GM18508 (cell line): ENCODE results near the gene CASQ1.

Source experiments
- ATAC-seq: cut with Tn5 transposase; IDR thresholded peaks from one replicate; pipeline ENCODE4 v1.9.1; 2021; ENCODE audit warnings: moderate number of reproducible peaks; ENCODE audit not compliant: insufficient read depth, unreplicated experiment

CASQ1 gene

DNA sequence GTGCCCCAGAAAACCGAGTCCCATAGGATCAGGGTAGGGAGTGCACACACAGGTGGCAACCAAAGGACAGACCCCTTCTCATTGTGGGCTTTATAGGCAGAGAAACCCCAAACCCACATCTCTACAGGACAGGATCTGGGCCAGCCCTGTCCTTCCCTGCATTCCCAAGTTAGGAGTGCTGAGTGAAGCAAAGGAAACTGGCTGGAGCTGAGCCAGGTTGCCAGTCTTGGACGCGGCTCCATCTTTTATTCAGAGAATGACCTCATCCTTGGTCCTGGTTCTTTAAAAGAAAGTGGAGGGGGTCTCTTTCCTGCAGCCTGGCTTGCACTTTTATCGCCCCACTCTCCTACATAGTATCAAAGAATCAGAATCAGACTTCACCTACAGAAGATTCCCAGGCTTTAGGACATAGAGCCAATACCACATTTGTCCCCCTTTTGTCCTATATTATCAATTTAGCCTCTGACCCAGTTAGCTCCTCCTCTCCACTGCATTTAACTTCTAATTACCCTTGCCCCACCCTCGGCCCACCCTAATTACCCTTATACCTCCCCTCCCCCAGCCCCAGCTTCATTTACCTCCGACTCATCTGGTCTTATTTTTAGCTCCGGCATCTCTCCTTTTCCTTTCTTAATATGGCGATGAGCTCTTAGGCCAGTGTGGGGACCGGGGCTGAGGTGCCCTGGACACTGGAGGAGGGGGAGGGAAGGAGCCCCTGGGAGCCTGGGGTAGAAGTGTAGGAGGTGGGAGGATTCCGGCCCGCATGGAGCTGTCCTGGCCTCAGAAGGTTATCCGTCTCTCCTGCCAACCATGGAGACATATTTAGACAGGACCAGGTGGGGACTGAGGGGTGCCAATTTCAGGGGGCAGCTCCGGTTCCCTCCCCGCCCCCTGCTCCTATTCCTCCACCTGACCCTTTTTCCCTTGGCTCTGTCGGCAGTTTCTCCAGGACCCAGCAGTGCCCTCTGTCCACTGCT lies at the start of gene CASQ1:
CASQ1 (plus strand) TSS at position 927 of the 977 bp plus-strand sequence. CDS start 177 bp downstream, outside the sequence.
- ATAC-seq, result no peak

DNA sequence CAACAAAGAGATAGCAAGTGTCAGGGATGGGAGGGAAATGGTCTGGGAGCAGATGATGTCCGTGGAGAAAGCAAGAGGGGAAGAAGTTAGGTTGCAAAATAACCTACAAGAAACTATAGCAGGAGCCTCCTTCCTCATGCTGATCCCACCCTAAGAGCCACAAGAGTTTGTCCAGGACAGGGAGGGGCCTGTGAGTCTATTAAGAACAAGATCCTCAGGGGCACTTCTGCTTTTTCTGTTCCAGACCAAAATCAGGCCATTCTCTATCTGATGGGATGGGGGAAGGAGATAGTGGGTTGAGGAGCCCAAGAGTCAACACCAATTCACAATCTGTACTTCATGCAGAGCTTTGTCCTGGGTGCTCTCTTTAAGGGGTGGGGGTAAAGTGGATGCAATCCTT lies 46.7 kb upstream of the CASQ1 start:
- ATAC-seq, result no peak

DNA sequence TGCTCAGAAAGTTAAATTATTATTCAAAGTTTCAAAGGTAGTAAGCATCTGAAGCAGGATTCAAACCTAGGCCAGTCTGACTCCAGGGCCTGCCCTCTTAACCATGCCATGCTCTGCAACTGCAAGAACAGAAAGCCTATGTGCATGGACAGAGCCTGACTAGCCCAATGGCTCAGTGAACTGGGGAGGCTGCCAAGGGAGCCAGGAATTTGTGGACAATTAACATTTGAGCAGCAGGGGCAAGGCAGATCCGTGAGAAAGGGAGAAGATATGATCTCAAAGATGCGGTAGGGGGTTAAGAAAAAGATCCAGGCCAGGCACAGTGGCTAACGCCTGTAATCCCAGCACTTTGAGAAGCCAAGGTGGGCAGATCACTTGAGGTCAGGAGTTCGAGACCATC lies 45.5 kb upstream of the CASQ1 start:
- ATAC-seq, result no peak

DNA sequence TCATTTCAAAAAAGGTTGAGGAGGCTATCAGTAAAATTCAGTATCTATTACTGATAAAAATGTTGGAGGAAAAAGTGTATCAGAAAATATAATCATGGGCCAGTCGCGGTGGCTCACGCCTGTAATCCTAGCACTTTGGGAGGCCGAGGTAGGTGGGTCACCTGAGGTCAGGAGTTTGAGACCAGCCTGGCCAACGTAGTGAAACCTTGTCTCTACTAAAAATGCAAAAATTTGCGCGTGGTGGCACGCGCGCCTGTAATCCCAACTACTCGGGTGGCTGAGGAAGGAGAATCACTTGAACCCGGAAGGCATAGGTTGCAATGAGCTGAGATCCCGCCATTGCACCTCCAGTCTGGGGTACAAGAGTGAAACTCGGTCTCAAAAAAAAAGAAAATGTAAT lies 44.3 kb upstream of the CASQ1 start:
- ATAC-seq, result no peak

DNA sequence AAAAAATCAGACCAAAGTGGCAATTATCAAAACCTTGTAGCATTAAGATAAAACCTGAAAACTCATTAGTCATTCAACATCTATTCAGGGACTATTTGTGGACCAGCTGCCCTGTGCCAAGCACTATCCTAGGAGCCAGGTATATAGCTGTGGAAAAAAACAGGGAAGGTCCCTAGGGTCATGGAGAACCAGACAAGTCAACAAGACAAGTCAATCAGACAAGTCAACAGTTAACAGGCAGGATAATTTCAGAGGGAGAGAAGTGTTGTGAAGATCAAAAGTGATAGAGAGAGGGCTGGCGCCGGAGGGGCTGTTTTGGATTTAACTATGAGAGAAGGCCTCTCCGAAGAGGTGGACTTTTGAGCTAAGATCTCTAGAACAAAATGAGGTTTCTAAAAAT lies 42.3 kb upstream of the CASQ1 start:
- ATAC-seq, result no peak

DNA sequence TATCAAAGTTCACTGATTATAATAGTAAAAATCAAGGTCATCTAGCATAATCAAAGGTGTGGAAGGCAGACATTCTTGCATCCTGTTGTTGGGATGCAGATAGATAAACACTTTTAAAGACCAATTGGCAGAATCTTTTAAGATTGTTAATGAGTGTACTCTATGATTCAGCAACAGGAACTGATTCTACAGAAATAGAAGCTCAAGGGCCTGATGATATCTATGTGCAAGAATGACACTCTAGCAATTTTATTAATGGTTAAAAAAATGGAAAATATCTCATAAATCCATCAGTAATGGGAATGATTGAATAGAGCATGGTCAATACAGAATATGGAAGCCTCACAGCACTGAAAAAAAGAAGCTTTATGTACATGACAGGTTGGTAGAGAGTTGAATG lies 41.1 kb upstream of the CASQ1 start:
- no peak for ATAC-seq

DNA sequence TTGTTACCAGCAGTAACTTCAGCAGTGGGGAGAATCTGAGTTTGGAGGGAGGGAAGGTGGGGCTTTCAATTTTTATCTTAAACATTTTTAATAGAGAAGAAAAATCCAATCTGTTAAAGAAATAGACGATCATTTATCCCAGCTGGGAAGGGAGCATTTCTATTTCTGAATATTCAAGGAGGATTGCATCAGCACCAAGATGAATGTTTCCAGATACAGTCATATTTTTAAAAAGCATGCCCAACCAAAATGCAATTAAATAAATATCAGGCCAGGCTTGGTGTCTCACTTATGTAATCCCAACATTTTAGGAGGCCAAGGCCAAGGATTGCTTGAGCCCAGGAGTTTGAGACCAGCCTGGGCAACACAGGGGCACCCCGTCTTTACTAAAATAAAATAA lies 40.7 kb upstream of the CASQ1 start:
- no peak for ATAC-seq

DNA sequence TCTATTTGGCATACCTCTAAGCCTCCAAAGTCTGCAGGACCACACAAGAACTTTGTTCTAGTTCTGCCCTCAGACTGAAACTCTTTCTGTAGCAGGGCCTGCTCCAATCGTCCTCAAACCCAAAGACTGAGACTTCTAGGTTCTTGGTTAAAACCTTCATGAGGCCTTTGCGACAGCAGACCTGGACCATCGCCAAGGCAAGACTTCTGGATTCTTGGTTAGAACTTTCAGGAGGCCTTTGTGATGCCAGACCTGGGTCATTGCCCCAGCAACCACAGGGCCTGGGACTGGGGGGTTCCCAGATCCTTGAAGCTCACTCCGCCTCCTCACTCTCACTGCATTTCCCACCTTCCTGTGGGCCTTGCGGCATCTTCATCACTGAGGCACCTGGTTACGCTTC lies 39.1 kb upstream of the CASQ1 start, which contains the start of gene ATP1A4:
ATP1A4 (plus strand) TSS at position 301 of the 400 bp plus-strand sequence. CDS start 438 bp downstream, outside the sequence.
- ATAC-seq, result no peak

DNA sequence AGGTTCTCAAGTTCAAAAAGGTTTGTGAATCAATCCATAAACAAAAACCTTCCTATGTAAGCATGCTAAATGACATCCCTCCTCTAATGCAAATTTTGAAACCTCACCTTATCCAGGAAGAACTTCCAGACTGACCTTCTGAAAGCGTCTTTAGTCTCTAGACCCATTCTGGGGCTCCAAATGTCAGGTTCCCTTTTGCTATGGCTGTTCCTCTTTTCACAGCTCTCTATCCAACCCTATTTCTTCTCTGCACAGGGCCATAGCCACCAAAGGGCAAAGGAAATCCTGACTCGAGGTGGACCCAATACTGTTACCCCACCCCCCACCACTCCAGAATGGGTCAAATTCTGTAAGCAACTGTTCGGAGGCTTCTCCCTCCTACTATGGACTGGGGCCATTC lies 35.6 kb upstream of the CASQ1 start:
- no peak for ATAC-seq

DNA sequence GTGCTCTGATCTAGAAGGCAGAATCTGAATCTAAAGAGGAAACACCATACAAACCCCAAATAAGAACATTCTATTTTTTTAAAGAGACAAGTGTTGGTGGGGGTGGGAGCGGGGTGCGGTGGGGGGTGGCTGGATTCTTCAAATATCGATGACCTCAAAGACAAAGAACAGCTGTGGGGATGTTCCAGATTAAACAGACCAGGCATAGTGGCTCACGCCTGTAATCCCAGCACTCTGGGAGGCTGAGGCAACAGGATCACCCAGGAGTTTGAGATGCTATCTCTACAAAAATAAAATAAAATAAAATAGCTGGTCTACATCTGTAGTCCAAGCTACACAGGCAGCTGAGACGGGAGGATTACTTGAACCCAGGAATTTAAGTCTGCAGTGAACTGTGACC lies 34.0 kb upstream of the CASQ1 start:
- ATAC-seq, result no peak

DNA sequence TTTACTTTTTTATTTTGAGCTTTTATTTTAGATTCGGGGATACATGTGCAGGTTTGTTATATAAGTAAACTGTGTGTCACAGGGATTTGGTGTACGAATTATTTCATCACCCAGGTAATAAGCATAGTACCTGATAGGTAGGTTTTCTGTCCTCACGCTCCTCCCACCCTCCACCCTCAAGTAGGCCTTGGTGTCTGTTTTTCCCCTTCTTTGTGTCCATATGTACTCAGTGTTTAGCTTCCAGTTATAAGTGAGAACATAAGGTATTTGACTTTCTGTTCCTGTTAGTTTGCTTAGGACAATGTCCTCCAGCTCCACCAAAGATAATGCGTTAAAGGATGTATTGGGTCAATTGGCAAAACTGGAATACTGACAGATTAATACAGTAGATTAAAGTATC lies 33.2 kb upstream of the CASQ1 start:
- no peak for ATAC-seq

DNA sequence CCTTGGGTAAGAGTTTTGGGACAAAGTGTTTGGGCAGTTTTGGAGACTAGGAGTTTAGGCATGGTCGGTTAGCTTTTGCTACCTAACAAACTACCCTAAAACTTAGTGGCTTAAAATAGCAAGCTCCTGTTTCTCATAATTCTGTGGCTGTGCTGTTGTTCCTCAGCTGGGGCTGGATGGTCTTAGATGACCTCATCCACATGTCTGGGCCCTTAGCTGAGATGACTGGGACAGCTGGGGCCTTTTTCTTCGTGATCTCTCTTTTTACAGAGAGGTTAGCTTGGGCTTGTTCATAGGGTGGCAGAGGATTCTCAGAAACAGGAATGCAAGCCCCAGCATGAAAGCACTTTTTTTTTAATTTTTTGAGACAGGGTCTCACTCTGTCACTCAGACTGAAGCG lies 32.3 kb upstream of the CASQ1 start:
- ATAC-seq, result no peak

DNA sequence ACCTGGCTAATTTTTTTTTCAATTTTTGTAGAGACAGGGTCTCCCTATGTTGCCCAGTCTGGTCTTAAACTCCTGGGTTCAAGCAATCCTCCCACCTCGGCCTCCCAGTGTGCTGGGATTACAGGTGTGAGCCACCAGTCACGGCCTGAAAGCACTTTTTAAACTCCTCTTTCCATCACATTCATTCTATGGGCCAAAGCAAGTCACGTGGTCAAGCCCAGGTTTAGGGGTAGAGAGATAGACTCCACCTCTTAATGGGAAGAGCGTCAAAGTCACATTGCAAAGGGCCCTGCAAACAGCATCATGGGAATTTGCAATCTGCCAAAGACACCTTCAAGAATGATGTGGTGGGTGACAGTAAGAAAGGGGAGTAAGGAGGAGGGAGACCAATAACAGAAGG lies 31.8 kb upstream of the CASQ1 start:
- no peak for ATAC-seq

DNA sequence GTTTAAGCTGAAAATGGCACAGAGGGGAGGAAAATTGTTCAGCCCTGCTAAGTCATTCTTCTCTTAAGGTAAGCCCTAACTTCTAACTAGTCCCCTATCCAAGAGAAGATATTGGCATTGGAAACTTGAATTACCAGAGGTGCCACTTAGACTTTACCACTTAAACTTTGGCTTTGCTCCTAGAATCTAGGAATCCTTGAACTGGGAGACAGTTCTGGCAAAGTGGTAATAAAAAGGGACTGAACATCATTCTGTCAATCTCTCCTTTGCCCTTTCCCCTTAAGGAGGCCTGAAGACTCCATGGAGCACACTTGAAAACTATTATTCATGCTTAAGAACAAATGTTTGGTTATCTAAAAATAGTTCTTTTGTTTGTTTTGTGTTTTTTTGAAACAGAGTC lies 30.5 kb upstream of the CASQ1 start:
- ATAC-seq, result no peak

DNA sequence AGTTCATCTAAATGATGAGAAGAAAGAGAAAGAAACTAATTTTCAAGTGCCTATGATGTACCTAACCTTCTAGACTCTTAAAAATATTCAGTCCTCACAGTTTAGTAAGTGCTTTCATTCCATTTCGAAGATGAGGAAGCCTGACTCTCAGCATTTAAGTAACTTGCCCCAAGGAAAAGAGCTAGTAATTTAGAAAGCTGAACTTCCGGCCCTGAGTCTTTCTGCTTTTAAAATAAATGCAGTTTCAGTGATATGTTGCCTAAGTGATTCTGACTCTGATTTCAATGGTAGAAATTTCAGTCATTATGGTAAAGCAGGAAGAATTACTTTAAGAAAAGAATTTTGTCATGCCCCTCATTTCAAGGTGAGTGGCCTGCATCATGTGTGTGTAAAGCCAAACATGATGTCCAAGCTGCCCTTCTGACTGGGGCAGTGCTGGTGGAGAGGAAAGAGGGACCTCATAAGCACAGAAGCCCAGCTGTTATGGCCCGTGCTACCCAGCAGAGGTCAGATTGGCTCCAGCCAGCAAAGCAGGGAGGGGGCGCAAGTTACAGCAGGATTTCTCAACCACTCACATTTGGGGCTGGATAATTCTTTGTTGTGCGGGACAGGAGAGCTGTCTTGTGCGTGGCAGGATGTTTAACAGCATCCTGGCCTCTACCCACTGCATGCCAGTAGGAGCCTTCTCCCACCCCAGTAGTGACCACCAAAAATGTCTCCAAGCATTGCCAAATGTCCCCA lies 28.2 kb upstream of the CASQ1 start:
- ATAC-seq, result no peak

DNA sequence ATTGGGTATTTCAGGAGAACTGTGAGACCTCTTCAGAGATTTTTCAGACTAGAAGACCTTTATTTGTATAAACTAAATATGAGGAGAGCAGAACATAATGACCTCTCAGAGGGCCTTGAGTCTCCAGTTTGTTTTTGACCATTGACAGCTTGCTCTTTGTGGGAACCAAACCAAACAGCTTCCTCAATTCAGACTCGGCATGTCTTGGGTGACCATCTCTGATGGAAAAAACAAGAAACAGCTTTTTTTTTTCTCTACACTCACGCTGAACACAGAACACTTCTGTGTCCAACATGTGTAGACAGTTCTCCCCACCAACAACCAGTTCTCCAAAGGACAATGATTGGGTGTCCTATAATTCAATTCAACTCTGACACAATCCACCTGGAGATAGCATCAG lies 27.4 kb upstream of the CASQ1 start:
- no peak for ATAC-seq

DNA sequence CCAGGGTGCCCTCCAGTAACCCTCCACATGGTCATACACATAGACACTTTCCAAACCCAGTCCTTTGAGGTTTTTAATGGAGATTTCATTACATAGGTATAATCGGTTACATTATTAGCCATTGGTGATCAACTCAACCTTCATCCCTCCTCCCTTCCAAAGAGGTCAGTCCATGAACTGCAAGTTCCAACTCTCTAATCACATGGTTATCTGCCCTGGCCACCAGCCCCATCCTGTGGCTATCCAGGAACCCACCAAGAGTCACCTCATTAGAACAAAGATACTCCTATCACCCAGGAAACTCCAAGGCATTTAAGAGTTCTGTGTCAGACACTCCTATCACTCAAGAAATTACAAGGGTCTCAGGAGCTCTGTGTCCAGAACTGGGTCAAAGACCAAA lies 26.8 kb upstream of the CASQ1 start:
- ATAC-seq, result no peak

DNA sequence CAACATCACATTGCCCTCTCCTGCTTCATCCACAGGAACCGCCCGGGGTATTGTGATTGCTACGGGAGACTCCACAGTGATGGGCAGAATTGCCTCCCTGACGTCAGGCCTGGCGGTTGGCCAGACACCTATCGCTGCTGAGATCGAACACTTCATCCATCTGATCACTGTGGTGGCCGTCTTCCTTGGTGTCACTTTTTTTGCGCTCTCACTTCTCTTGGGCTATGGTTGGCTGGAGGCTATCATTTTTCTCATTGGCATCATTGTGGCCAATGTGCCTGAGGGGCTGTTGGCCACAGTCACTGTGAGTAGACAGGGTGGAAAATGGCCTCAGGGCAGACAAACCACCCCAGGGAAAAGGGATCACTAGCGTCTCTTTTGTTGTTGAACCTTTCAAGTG lies 26.3 kb upstream of the CASQ1 start:
- ATAC-seq, result no peak

DNA sequence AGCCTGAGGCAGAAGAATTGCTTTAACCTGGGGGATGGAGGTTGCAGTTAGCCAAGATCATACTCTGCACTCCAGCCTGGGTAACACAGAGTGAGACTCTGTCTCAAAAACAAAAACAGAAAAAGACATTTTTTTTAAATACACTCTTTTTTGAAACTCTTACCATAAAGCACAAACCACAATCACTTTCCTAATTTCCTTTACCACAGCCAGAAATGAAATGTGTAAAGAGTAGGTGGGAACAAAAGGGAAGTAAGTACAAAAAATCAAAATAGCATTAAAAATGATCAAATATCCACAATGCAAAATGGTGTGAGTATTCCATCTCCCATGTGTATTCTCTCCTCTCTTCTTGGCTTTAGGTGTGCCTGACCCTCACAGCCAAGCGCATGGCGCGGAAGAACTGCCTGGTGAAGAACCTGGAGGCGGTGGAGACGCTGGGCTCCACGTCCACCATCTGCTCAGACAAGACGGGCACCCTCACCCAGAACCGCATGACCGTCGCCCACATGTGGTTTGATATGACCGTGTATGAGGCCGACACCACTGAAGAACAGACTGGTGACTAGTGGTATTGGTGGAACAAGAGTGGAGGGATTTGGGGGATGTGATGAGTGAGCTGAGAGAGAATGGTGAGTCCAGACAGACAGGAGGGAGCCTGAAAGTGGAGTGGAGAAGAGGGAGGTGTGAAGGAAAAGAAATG lies 24.1 kb upstream of the CASQ1 start:
- ATAC-seq, result no peak

DNA sequence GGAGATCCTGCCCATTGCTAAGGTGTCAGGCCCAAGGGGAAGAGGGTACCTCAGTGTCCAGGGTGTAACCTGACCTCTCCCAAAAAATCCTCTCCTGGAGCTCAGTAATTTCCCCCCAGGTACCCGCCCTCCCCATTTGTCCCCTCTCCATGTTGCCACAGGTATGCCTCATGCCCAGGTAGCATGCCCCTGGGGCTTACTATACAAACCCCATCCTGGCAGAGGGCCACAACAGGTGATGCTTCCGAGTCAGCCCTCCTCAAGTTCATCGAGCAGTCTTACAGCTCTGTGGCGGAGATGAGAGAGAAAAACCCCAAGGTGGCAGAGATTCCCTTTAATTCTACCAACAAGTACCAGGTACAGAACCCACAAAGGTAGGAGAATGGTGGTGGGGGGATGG lies 23.3 kb upstream of the CASQ1 start:
- ATAC-seq, result no peak

DNA sequence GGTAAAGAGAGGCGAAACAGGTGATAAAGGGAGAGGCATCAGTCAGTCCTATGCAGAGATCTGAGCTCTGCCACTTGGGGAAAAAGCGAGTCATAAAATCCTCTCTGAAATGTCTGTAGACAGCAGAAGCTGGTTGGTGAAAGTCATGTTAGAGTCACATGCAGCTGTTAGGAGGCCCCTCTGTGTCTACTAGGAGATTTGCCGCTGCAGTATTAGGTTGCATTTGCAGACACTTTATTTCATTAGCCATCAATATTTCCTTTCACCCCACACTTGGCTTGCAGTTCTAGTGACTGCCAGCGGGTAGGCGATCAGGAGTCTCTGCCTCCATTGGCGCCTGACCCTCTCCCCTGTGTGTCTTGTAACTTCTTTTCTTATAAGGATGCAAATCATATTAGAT lies 22.8 kb upstream of the CASQ1 start:
- no peak for ATAC-seq
